GM21515 (cell line): ENCODE results near the gene FTH1.
"Not testable (repeated sequence)": the region's sequence is repeated elsewhere in the genome, so short reads cannot be mapped to it uniquely, and the experiment has no call there.

ENCODE experiments used
- ATAC-seq: cut with Tn5 transposase; IDR thresholded peaks from one replicate; pipeline ENCODE4 v1.9.1; 2021; ENCODE audit not compliant: unreplicated experiment

Gene FTH1

DNA sequence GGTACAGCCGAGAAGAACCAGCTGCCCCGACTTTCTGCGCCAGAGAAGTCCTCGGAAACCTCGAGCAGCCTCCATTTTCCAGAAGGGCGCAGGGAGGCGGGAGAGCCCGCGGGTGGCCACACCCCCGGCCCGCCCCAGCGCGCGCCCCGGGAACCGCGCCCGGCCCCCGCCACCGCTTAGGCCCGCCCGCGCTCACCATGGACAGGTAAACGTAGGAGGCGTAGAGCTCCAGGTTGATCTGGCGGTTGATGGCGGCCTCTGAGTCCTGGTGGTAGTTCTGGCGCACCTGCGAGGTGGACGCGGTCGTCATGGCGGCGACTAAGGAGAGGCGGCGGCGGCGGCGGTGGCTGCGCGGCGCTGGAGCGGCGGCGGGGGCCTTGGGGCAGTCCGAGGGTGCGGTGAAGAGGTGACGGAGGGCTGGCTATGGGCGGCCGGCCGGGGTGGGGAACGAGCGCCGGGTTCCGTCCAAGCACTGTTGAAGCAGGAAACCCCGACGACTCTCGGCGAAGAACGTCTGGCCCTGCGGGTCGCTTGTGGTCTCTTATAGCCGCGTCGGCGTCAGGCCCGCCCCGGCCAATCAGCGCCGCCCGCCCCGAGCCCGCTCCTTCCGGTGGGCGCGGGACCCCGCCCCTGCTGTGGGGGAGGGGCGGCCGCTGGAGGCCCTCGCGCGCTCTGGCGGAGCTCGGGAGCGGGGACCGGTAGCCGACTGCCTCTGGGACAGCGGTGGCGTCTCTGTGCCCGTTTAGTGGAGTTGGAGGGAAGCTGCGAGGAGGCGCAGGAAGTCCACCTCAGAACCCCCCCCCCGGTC is at the start of gene FTH1:
FTH1 (minus strand) TSS at position 519 of the 808 bp plus-strand sequence; CDS start at position 310, 209 bp downstream.
- peak; percentile 49 for ATAC-seq

DNA sequence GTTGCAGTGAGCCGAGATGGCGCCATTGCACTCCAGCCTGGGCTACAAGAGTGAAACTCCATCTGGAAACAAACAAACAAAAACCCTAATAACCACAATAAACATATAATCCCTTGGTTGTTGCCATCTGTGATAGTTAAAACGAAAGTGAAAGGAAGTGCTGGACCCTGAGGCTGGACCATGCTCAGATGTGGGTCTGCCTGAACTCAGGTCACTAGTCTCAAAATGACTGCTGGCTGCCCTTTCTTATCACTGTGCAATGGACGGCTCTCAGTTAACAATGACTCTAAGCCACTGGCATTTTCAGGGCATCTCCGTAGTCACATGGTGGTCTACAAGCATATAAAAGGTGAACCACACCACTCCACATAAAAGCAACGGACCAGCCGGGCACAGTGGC is 48.2 kb upstream of the FTH1 start:
- no peak for ATAC-seq

DNA sequence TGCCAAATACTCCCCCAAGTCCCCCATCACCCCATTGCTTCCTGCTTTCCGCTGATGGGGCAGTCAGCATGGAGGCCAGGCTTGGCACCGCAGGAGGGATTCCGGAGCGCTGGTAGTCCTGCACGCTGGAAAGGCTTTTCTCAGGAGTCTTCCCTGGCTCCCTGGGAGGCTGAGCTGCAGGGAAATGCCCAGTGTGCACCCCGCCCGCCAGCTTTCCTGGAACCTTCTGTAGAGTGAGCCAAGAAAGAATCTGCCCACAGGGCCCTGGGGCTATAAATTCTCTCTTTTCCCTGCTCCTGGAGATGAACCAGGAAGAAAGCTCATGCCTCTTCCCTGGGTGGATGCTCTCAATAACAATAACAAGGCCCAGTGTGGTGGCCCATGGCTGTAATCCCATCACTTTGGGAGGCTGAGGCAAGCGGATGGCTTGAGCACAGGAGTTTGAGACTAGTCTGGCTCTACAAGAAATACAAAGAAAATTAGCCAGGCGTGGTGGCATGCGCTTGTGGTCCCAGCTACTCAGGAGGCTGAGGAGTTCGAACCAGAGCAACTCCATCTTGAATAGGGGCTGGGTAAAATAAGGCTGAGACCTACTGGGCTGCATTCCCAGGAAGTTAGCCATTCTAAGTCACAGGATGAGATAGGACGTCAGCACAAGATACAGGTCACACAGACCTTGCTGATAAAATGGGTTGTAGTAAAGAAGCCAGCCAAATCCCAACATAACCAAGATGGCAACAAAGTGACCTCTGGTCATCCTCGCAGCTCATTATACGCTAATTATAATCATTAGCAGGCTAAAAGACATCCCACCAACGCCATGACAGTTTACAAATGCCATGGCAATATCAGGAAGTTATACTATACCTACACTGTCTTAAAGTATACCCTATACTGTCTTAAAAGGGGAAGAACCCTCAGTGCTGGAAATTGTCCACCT is 46.4 kb upstream of the FTH1 start:
- ATAC-seq, result no peak

DNA sequence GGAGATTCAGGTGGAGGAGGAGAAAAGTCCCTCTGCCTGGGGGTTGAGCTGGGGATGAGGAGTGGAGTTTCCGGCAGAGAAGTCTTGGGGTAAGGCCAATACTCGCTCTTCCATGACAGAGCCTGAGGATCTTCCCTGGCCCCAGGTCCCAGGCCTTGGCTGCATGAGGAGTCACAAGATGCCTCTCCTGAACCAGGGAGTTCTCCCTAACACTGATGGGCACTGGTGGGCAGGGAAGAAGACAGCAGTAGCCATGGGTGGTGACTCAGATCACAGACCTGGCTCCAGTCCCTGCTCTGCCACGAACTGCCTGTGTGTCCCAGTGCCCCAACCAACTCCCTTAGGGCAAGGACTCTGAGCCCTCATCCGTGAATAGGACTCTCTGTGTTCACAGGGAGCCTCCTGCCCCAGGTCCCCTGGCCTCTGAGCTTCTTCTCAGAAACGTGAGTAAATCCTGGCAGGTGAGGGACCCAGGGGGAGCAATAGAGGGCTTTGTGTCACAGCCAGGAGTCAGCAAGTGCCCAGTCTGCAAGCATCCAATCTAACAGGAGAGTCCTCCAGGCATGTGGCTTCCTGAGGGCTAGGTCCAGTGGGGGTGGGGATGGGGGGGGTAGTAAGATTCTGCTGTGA is 45.5 kb upstream of the FTH1 start:
- no peak for ATAC-seq

DNA sequence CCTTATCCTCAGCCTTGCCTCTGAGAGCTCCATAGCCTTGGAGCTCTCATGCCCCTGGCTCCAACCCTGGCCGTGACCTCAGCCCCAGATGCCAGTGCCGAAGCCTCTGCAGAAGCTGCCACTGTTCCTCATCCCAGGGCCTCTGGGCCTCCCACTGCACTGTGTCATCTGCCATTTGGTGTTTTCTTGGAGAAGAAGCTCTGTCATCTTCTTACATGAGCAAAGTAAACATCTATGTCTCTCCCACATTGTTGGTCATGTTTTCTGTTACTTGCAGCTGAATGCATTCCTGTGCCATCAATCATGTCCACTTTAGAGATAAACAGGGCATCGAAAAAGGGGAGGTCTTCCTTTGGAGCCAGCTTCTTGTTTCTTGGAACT is 45.0 kb upstream of the FTH1 start:
- no peak for ATAC-seq

DNA sequence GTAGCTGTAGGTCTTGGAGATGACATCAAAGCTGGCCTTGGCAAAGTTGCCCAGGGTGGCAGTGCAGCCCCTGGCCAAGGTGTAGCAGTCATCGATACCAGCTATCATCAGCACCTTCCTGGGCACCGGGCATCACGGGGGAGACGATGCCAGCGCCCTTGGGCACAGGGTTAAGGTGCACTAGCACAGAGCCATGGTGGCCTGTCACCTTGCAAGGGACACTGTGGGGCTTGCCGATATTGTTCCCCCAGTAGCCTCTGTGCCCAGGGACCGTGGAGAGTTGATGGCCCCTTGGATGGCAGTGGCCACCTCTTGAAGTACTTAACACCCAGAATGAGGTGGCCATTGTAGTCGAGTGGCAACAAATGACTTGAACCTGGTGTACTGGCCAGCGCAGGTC is 44.4 kb upstream of the FTH1 start:
- ATAC-seq, result no peak

DNA sequence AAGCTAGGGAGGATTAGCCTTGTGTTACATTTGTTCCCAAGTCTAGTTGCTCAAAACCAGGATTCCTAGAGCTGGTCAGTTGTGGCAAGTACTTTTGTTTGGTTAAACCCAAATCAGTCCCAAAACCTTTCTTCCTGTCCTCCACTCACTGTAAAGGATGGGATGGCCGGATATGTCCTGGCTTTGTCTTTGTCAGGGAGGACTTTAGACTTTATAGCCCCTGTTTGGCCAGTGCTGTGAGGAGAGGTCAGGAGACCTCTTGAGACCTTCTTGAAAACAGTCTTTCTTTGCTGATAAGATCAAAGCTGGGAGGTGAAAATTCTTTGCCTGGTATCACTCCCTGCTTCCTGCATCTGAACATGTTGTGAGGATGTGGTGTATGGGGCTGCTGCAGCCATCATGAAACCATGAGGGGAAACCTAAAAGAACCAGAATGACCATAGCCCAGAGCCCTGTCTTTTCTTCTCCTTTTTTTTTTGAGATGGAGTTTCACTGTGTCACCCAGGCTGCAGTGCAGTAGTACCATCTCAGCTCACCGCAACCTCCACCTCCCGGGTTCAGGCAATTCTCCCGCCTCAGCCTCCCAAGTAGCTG is 43.6 kb upstream of the FTH1 start:
- no peak for ATAC-seq

DNA sequence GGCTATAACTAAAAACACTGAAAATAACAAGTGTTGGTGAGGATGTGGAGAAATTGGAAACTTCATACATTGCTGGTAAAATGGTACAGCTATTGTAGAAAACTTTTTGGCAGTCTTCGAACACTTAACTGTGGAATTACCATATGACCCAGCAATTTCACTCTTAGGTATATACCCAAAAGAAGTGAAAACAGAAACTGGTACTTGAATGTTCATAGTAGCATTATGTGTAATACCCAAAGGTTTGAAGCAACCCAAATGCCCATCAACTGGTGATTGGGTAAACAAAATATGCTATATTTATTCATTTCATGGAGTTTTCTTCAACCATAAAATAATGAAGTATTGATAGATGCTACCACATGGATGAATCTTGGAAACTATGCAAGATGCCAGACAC is 40.8 kb upstream of the FTH1 start:
- no peak for ATAC-seq

DNA sequence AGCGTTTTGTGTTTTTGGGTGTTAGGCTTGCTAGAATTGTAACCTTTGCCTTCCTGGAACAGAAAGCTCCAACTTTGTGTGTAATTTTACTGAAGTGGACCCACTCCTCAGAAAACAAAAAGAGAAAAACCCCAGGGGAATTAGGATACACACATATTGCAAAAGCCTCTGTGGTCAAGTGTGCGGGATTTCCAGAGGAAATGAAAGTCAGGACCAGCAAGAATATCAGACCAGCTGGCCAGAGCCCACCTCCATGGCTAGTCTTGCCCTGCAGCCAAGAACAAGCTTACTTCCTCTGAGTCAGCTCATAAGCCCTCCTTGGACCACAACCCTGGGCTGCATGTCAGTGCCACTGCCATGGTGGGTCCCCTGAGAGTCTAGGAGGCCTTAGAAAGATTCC is 37.0 kb upstream of the FTH1 start:
- ATAC-seq, result peak; percentile 59

DNA sequence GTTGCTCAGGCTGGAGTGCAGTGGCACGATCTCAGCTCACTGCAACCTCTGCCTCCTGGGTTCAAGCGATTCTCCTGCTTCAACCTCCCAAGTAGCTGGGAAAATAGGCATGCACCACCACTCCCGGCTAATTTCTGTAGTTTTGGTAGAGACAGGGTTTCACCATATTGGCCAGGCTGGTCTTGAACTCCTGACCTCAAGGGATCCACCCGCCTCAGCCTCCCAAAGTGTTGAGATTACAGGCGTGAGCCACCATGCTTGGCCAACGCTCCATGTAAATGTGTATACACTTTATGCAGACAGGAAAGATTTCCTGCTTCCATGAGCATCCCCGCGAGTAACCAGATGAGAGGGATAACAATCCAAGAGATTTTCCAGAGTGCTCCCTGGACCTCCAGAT is 34.8 kb upstream of the FTH1 start:
- ATAC-seq, result not testable (repeated sequence)

DNA sequence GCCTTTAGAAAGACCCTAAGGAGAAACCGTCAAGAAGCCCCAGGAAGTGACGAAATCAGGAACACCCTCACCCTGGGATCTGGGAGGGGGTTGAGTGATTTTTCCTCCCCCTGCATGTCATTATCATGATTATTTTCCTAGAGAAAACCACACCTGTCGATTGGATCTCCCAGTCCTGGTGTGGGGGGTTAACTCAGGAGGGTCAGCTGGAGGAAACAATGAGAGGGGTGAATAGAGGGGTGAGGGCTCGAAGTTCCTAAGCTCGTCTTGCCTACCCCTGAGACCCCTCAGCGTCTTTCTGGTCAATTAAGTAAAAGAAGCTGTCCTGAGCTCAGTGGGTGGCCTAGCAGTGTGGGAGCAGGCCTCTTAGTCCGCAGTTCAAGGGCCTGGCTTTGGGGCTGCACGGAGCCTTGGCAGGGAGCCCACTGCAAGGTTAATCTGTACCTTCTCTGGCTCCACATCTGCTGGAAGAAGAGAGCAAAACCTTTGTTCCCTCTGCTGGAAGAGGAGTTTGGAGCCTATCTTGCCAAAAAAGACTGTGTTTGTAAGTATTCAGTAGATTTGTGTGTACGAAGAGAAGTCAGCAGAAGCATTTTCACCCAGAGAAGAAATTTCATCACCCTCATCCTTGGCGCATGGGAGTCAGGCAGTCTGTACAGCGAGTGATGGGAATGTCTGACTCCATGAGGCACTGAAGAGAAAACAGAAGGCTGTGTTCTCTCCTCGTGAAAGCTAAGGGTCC is 34.2 kb upstream of the FTH1 start:
- ATAC-seq, result no peak

DNA sequence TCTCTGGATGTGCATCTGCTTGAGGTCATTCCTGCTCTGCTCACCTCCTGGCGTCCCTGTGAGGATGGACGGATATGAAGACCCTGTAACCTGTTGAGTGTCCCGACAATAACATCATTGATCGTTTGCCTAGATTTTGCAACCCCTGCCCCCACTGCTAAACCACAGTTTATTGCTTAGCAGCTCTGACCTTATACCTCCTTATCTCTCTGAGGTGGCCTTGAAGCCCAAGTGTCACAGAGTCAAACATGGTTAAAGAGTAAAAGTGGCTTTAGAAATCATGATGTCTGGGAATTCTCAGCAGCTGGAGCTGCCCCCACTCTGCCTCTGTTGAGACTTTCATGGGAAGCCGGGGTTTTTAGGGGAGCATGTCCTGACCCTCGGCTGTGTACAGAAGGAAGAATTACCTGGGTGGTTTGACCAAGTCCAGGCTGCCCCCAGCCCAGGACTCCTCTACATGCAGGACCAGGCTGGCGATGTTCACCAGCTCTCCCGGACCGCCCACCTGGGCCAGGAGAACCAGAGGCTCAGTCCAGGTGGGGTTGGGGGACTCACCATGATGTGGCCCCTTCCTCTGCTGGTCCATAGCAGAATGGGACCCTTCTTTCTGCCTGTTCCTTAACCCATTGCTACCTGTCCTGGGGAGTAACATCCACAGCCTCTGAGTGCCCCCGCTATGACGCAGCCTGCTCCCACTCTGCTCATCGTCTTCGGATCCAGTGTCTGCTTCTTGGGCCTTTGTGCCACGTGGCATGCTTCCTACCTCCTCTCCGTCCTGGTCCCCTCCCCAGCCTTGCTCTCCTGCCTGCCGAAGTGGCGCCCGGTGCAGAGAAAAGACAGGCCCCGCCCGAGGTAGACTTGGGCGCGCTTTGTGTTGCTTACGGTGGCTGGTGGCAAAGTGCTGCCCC is 33.4 kb upstream of the FTH1 start:
- no peak for ATAC-seq

DNA sequence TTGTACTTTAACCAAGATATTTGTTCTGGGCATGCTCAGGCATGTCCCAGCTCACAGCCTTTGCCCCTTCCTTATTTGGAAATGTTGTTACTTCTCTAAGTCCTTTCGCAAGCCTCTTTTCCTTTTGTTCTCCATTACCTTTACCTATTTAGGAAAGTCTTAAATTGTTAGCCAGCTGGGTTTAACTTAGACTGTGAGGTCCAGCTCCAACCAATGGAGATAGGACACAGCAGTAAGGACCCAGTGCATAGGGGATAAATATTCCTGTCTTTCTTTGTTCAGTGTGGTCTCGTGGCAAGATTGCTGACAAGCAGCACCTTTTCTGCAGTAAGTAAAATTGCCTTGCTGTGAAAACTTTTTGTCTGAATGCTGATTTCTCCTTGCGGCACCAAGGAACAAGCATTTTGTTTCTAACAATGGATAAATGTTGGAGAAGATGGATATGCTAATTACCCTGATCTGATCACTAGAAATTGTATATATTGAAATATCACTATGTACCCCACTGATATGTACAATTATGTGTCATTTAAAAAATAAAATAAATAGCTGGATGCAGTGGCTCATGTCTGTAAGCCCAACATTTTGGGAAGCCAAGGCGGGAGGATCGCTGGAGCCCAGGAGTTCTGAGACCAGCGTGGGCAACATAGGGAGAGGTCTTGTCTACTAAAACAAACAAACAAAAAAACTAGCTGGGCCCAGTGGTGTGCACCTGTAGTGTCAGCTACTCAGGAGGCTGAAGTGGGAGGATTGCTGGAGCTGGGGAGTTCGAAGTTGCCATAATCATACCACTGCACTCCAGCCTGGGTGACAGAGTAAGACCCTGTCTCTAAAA is 31.9 kb upstream of the FTH1 start:
- ATAC-seq, result no peak

DNA sequence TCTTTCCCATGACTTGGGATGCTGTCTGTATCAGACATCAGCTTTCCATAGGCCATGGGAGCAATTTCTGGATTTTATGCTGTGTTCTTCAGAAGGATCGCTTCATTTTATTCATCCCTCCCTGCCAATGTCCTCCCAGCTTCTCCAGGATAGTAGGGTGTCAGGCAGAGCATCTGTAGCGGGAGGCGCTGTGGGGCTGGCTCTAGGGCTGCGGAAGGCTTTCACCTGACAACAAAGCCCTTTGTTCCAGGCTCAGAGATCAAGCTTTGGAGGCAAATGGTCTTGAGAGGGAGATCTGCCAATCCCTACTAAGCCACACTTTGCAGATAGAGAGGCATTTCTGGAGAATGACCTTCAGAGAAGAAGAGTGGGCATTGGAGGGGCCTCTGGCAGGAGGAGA is 29.5 kb upstream of the FTH1 start:
- ATAC-seq, result no peak

DNA sequence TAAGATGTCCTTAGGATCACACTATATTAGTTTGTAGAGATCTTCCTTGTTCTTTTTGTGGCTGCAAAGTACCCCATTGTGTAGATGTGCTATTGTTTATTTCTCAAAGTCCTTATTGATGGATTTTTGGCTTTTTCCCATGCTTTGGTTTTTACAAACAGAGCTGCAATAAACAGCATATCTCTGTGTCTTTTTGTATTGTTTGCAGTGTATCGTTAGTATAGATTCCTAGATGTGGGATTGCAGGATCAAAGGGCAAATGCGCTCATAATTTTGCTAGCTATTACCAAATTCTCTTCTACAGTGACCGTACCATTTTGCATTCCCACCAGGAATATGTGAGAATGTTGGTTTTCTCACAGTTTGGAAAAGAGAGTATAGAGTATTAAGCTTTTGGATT is 27.5 kb upstream of the FTH1 start:
- no peak for ATAC-seq

DNA sequence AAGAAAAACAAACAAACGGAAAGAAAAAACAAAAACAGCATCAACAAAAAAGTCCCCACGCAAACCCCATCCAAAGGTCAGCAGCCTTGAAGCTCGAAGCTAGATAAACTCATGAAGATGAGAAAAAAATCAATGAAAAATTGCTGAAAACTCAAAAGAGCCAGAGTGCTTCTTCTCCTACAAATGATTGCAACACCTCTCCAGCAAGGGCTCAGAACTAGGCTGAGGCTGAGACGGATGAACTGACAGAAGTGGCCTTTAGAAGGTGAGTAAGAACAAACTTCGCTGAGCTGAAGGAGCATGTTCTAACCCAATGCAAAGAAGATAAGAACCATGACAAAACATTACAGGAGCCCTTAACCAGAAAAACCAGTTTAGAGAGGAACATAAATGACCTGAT is 18.4 kb upstream of the FTH1 start:
- no peak for ATAC-seq

DNA sequence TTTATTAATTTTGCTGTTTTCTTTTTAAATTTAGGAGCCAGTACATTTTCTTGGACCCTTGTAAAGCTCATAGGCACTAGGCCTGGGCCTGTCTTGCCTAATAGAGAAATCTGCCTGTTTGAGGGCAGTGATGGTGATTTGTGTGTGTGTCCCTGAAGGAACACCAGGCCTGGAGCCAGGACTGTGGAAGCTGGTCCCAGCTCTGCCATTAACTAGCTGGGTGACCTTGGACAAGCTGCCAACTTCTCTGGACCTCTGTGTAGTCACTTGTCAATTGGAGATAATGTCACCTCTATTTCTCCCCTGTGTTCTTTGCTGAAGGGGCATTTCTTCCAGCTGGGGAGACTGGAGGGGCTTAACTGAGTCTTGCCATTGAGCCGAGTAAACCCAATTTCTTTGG is 16.0 kb upstream of the FTH1 start:
- ATAC-seq, result no peak

DNA sequence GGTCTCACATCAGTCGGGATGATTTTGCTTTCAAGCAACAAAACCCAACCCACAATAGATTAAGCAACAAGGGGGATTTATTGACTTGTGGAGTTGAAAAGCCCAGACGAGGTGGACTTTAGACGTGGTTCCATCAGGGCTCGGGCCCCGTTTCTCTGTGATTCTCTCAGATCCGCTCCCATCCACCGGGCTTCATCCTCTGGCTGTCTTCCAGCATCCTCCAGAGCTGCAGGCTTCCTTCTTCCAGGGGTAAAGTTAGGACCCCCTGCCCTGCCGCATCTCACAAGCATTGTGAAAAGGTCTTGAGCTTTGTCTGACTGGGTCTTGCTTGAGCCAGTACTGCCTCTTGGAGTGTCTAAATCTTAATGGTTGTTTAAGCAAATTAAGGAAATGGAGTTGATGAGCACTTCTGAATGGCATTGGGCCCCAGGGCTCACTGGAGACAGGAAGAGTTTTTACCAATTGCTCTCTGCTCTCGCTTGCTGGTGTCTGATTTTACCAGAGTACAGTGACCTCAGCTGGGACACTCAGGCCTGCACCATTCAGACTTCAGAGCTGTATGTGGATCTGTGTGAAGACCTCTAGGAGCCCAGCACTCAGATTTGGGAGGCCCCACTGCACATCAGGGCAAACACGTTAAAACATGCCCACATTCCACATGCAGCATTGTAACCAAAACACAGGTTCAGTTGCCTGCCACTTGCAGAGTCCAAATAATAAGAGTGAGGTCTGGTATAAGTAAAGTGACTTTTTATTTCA is 13.5 kb upstream of the FTH1 start:
- no peak for ATAC-seq
